CD4-positive, CD25-positive, alpha-beta regulatory T cell (primary cell): ENCODE data around the gene PABPN1L. TPM values are rescaled to one million over a fixed set of nuclear protein-coding genes. Genes with fewer than 3 reads are reported as not detected.

Source experiments
- ATAC-seq, 2 donors: fragments of 150-1000 bp; cut with Tn5 transposase; one replicate each; pipeline ENCODE4 v1.10.0; 2021; ENCODE audit warnings: low read depth in 2 of 2, moderate number of reproducible peaks in 2 of 2, moderate library complexity in 1 of 2
- DNase-seq, 3 donors: peaks; one replicate each; pipeline versions ENCODE4 v3.0.0 to v3.0.0-alpha.2; 2012 to 2022; ENCODE audit warnings: mixed read lengths in 1 of 3
- H3K27ac ChIP-seq: one replicate; pipeline ENCODE4 v1.7.0; 2013; ENCODE audit warnings: mild to moderate bottlenecking, low read length; ENCODE audit not compliant: insufficient read depth, poor library complexity, severe bottlenecking
- H3K27me3 ChIP-seq: one replicate; pipeline ENCODE4 v1.7.0; 2013; ENCODE audit warnings: low read length; ENCODE audit not compliant: control insufficient read depth, insufficient read depth
- H3K36me3 ChIP-seq: one replicate; pipeline ENCODE4 v1.7.0; 2013; ENCODE audit warnings: mild to moderate bottlenecking, low read length, moderate library complexity; ENCODE audit not compliant: control insufficient read depth, insufficient read depth
- H3K4me1 ChIP-seq: 2 replicates; pipeline ENCODE4 v1.7.0; 2013; ENCODE audit warnings: mild to moderate bottlenecking, low read length; ENCODE audit not compliant: insufficient read depth, control insufficient read depth, poor library complexity, severe bottlenecking
- H3K4me3 ChIP-seq: one replicate; pipeline ENCODE4 v1.7.0; 2013; ENCODE audit warnings: low read depth, mild to moderate bottlenecking, low read length, moderate library complexity
- H3K9me3 ChIP-seq, 2 experiments: 1 replicate in 1 of 2; 2 replicates in 1 of 2; pipeline ENCODE4 v1.7.0; 2013; ENCODE audit warnings: low read length in 2 of 2, mild to moderate bottlenecking in 1 of 2, moderate library complexity in 1 of 2; ENCODE audit not compliant: control insufficient read depth in 2 of 2
- H3K27ac Mint-ChIP-seq, 3 donors: one replicate each; pipeline ENCODE4 v1.8.0; 2020 to 2022; ENCODE audit warnings: mild to moderate bottlenecking in 3 of 3, mixed read lengths in 3 of 3, moderate library complexity in 2 of 3
- H3K27me3 Mint-ChIP-seq: one replicate; pipeline ENCODE4 v1.8.0; 2022; ENCODE audit warnings: mild to moderate bottlenecking, mixed read lengths
- H3K36me3 Mint-ChIP-seq: one replicate; pipeline ENCODE4 v1.8.0; 2020; ENCODE audit warnings: mixed read lengths
- H3K4me1 Mint-ChIP-seq, 4 donors: one replicate each; pipeline ENCODE4 v1.8.0; 2020 to 2022; ENCODE audit warnings: mixed read lengths in 4 of 4, mild to moderate bottlenecking in 1 of 4
- H3K4me3 Mint-ChIP-seq, 4 donors: one replicate each; pipeline ENCODE4 v1.8.0; 2020 to 2022; ENCODE audit warnings: mild to moderate bottlenecking in 4 of 4, mixed read lengths in 4 of 4, moderate library complexity in 3 of 4
- H3K9me3 Mint-ChIP-seq, 7 donors: one replicate each; pipeline ENCODE4 v1.8.0; 2020 to 2022; ENCODE audit warnings: mixed read lengths in 7 of 7, mild to moderate bottlenecking in 3 of 7, moderate library complexity in 2 of 7
- polyA plus RNA-seq, 4 donors: library from polyadenylated mRNA; unstranded; fragments of 300-500 nt; fragmentation: Illumina TruSeq; gene quantifications; one replicate each; pipeline ENCODE4 v1.2.3, GENCODE V29; 2021
- total RNA-seq: library from RNA; stranded (reverse); gene quantifications from one replicate; pipeline ENCODE4 v1.2.3, GENCODE V29; 2022

Gene PABPN1L
- total and polyA plus RNA-seq, 5 donors from 2014 or later = not detected

GRCh38 chr16:88817785-88818574 lies 48.5 kb downstream of the PABPN1L start:
- H3K36me3 Mint-ChIP-seq = peaks cover 4% of the 10 kb centered on the region
- no peak for ATAC-seq
- Histone ChIP-seq H3K36me3 (peaks cover 10% of the 10 kb centered on the region), H3K4me1 (peaks cover under 1% of the 10 kb centered on the region), H3K4me3 (no peak overlapping the region), H3K27me3 (no peaks in the 10 kb centered on the region), H3K9me3 (no peaks in the 10 kb centered on the region), H3K27ac (no peak overlapping the region)
- H3K4me3 Mint-ChIP-seq = peak overlapping the region in 1 of 4 donors; percentile 74
- H3K9me3 Mint-ChIP-seq = no peaks in the 10 kb centered on the region
- H3K27me3 Mint-ChIP-seq = no peaks in the 10 kb centered on the region
- peaks cover 0 to 2% (median 0%) of the 10 kb centered on the region in 4 donors for H3K4me1 Mint-ChIP-seq
- H3K27ac Mint-ChIP-seq = no peak overlapping the region
- DNase-seq = no peak

DNA sequence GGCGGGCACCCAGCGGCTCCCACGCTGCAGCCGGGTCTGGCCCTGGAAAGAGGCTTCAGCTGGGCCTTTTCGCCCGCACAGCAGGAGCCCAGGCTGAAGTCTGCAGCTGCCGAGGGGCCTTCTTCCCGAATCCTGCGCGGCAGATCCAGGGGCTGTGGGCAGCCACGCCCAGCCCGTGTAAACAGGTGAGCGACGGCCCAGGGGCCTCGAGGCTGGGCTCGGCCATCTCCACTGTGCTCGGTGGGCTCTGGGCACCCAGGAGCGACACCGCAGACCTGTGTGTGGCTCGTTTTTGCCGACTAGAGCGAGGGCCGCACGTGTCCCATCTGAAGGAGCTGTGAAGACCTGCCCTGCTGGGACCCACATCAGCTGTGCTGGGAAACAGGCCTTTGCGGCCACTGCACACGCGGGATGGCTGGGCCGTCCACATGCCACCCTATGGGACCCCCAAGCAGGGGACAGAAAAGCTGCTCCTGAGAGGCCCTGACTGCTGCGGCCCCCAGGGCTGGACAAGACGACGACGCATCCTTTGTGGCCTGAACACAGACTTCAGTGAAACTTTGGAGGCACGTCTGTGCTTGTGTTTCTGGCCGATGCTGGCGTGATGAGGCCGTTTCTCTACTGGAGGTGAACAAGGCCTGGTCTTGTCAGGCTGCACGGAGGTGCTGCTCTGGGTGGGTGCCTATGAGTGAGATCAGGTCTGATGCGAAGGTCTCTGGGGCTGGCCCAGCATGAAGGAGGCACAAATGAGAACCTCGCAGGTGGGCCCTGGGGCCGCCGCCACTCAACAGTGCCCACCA lies 49.5 kb downstream of the PABPN1L start:
- no peaks in the 10 kb centered on the region for H3K9me3 ChIP-seq
- H3K27ac ChIP-seq = no peak overlapping the region
- Mint-ChIP-seq H3K36me3 (no peaks in the 10 kb centered on the region), H3K27ac (no peak overlapping the region), H3K4me1 (peaks cover 0 to 7% (median 0%) of the 10 kb centered on the region in 4 donors), H3K9me3 (no peaks in the 10 kb centered on the region), H3K27me3 (no peaks in the 10 kb centered on the region), H3K4me3 (no peak overlapping the region)
- H3K36me3 ChIP-seq = peaks cover under 1% of the 10 kb centered on the region
- ATAC-seq = no peak
- peaks cover 11% of the 10 kb centered on the region for H3K4me1 ChIP-seq
- H3K27me3 ChIP-seq = no peaks in the 10 kb centered on the region
- no peak overlapping the region for H3K4me3 ChIP-seq
- no peak for DNase-seq

DNA sequence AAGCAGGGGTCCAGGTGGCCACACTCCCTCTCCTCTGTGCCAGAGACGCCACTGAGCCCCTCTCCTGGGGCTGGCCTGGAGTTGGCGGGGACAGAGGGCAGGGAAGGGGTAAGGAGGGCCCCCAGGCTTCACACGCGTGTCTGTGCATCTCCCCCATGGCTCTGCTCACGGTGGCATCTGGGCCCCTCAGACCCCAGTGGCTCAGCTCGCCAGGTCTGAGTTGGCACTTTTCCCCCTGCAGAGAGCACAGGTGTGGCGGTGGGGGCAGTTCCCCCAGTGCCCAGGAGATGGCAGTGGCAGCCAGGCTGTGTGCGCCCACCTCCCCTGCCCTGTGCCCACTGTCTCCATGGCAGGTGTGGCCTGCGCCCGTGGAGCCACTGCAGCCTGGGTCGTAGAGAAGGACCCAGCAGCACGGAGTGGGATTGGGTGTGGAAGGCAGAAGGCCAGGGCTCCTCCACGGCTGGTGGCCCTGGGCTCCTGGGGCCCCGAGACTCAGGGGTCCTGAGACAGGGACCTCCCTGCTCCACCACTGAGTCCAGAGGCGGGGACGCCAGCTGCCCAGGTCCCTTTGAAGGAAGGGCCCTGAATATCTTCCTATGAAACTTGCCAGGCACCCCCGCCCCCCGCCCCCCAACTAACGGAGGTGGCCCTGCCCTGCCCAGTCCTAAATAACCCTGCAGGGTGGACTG lies 50.4 kb downstream of the PABPN1L start:
- Histone ChIP-seq H3K27me3 (no peaks in the 10 kb centered on the region), H3K36me3 (no peaks in the 10 kb centered on the region), H3K4me1 (peaks cover 16% of the 10 kb centered on the region), H3K27ac (no peak overlapping the region), H3K4me3 (no peak overlapping the region), H3K9me3 (no peaks in the 10 kb centered on the region)
- Mint-ChIP-seq H3K4me3 (no peak overlapping the region), H3K36me3 (no peaks in the 10 kb centered on the region), H3K27ac (no peak overlapping the region), H3K27me3 (no peaks in the 10 kb centered on the region), H3K9me3 (no peaks in the 10 kb centered on the region), H3K4me1 (peaks cover 0 to 8% (median 0%) of the 10 kb centered on the region in 4 donors)
- no peak for ATAC-seq
- DNase-seq = peak; percentile 36 to 50 (median 45)

GRCh38 chr16:88815227-88815626 lies 51.2 kb downstream of the PABPN1L start:
- H3K9me3 Mint-ChIP-seq = no peaks in the 10 kb centered on the region
- H3K27me3 ChIP-seq = no peaks in the 10 kb centered on the region
- H3K9me3 ChIP-seq = no peaks in the 10 kb centered on the region
- H3K4me3 Mint-ChIP-seq = peak overlapping the region in 1 of 4 donors; percentile 38
- no peaks in the 10 kb centered on the region for H3K27me3 Mint-ChIP-seq
- H3K4me1 ChIP-seq = peaks cover 24% of the 10 kb centered on the region
- no peak overlapping the region for H3K27ac Mint-ChIP-seq
- H3K4me3 ChIP-seq = no peak overlapping the region
- H3K27ac ChIP-seq = no peak overlapping the region
- H3K36me3 ChIP-seq = no peaks in the 10 kb centered on the region
- ATAC-seq (no peak), DNase-seq (no peak)
- peaks cover 0 to 16% (median 0%) of the 10 kb centered on the region in 4 donors for H3K4me1 Mint-ChIP-seq
- H3K36me3 Mint-ChIP-seq = no peaks in the 10 kb centered on the region

DNA sequence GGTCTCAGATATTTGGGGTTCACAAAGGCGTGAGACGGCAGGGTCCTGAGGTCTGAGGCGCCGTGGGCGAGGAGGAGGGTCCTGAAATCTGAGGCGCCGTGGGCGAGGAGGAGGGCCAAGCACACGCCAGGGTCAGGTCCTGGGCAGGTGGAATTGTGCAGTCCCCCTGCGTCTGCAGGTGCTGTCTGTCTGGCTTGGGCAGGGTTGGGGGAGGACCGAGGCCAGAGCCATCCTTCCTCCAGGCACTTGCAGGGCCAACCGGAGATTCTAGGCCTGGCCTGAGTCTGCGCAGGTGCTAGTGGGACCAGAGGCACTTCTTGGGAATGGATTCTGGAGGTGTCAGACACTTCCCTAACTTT lies 52.3 kb downstream of the PABPN1L start:
- peaks cover 0 to 22% (median 0%) of the 10 kb centered on the region in 4 donors for H3K4me1 Mint-ChIP-seq
- no peak for ATAC-seq
- peak overlapping the region in 1 of 3 donors; percentile 69 for H3K27ac Mint-ChIP-seq
- no peak for DNase-seq
- peak overlapping the region; percentile 46 to 77 (median 61) for H3K4me3 Mint-ChIP-seq
- Histone ChIP-seq H3K9me3 (no peaks in the 10 kb centered on the region), H3K36me3 (peaks cover 3% of the 10 kb centered on the region), H3K27me3 (no peaks in the 10 kb centered on the region), H3K27ac (no peak overlapping the region), H3K4me1 (peaks cover 36% of the 10 kb centered on the region), H3K4me3 (no peak overlapping the region)
- H3K9me3 Mint-ChIP-seq = no peaks in the 10 kb centered on the region
- no peaks in the 10 kb centered on the region for H3K27me3 Mint-ChIP-seq
- no peaks in the 10 kb centered on the region for H3K36me3 Mint-ChIP-seq

Other genes starting within 250 kb of the PABPN1L start
- gene IL17C, start 228.1 kb downstream of the PABPN1L start, total RNA-seq = 1.2 TPM
- not detected for gene IL17C, start 228.1 kb downstream of the PABPN1L start, polyA plus RNA-seq
- 351 TPM for gene CYBA, start 215.6 kb downstream of the PABPN1L start, total RNA-seq
- gene CYBA, start 215.6 kb downstream of the PABPN1L start, polyA plus RNA-seq = 100 to 1,000 TPM; 707 to 964 (median 782) TPM
- 59.7 TPM for gene MVD, start 203.6 kb downstream of the PABPN1L start, total RNA-seq
- 10 to 100 TPM; 19.6 to 27.8 (median 21.9) TPM for gene MVD, start 203.6 kb downstream of the PABPN1L start, polyA plus RNA-seq
- gene SNAI3, start 180.2 kb downstream of the PABPN1L start, total RNA-seq = 10.4 TPM
- 10 to 100 TPM; 13.5 to 17.4 (median 16.5) TPM for gene SNAI3, start 180.2 kb downstream of the PABPN1L start, polyA plus RNA-seq
- 420 TPM for gene RNF166, start 160.3 kb downstream of the PABPN1L start, total RNA-seq
- 100 to 1,000 TPM in 1 of 4 donors, 10 to 100 TPM in 3; 63.6 to 118 (median 97.3) TPM for gene RNF166, start 160.3 kb downstream of the PABPN1L start, polyA plus RNA-seq
- gene CTU2, start 160.2 kb downstream of the PABPN1L start, total RNA-seq = 26.0 TPM
- gene CTU2, start 160.2 kb downstream of the PABPN1L start, polyA plus RNA-seq = 10 to 100 TPM; 11.8 to 14.0 (median 12.6) TPM
- 337 TPM for gene PIEZO1, start 81.4 kb downstream of the PABPN1L start, total RNA-seq
- 10 to 100 TPM; 18.1 to 23.6 (median 19.9) TPM for gene PIEZO1, start 81.4 kb downstream of the PABPN1L start, polyA plus RNA-seq
- gene CDT1, start 62.9 kb downstream of the PABPN1L start, total RNA-seq = 4.8 TPM
- 1 to 10 TPM in 2 of 4 donors, under 1 TPM in 2; 0.60 to 1.4 (median 1.2) TPM for gene CDT1, start 62.9 kb downstream of the PABPN1L start, polyA plus RNA-seq
- 145 TPM for gene APRT, start 54.7 kb downstream of the PABPN1L start, total RNA-seq
- gene APRT, start 54.7 kb downstream of the PABPN1L start, polyA plus RNA-seq = 100 to 1,000 TPM; 370 to 489 (median 443) TPM
- gene GALNS, start 9.7 kb downstream of the PABPN1L start, total RNA-seq = 63.1 TPM
- gene GALNS, start 9.7 kb downstream of the PABPN1L start, polyA plus RNA-seq = 10 to 100 TPM in 3 of 4 donors, 1 to 10 TPM in 1; 8.1 to 13.9 (median 11.3) TPM
- 49.5 TPM for gene TRAPPC2L, start 9.5 kb downstream of the PABPN1L start, total RNA-seq
- gene TRAPPC2L, start 9.5 kb downstream of the PABPN1L start, polyA plus RNA-seq = 100 to 1,000 TPM; 111 to 164 (median 131) TPM
- gene CBFA2T3, start 110.5 kb upstream of the PABPN1L start, total RNA-seq = 1.3 TPM
- under 1 TPM in 1 of 4 donors, not detected in 3; 0.25 TPM for gene CBFA2T3, start 110.5 kb upstream of the PABPN1L start, polyA plus RNA-seq
- 56.3 TPM for gene ACSF3, start 227.2 kb upstream of the PABPN1L start, total RNA-seq
- 10 to 100 TPM; 24.1 to 32.8 (median 27.8) TPM for gene ACSF3, start 227.2 kb upstream of the PABPN1L start, polyA plus RNA-seq